ENCODE measurements around the gene ORAI2. TPM values are rescaled to one million over a fixed set of nuclear protein-coding genes. Genes with fewer than 3 reads are reported as not detected.
A peak's percentile ranks its signal among the peaks of the same experiment; 100 is the strongest.
"Not testable (repeated sequence)": the region's sequence is repeated elsewhere in the genome, so short reads cannot be mapped to it uniquely, and the experiment has no call there.

The ORAI2 gene
- total RNA-seq, 1 donor from 2014 or later, result 39.3 TPM

GRCh38 chr7:102473271-102473991, 40.1 kb downstream of the ORAI2 start:
- DNase-seq (ENCODE audit: low spot score), result no peak
- Mint-ChIP-seq H3K36me3 (ENCODE audit: low read depth, unreplicated experiment) (peaks cover 9% of the 10 kb centered on the region), H3K4me1 (ENCODE audit: unreplicated experiment) (no peaks in the 10 kb centered on the region), H3K27ac (ENCODE audit: unreplicated experiment) (no peak overlapping the region), H3K27me3 (ENCODE audit: unreplicated experiment) (peaks cover 4% of the 10 kb centered on the region), H3K4me3 (ENCODE audit: unreplicated experiment) (no peak overlapping the region), H3K9me3 (ENCODE audit: unreplicated experiment) (no peaks in the 10 kb centered on the region)
- no peak for TF ChIP-seq CTCF (IDR thresholded peaks at IDR 0.05; ENCODE audit: unreplicated experiment)

GRCh38 chr7:102474116-102474515, 40.7 kb downstream of the ORAI2 start:
- not testable (repeated sequence) for H3K27me3 Mint-ChIP-seq (ENCODE audit: unreplicated experiment); H3K27ac Mint-ChIP-seq (ENCODE audit: unreplicated experiment); H3K4me3 Mint-ChIP-seq (ENCODE audit: unreplicated experiment); H3K4me1 Mint-ChIP-seq (ENCODE audit: unreplicated experiment); H3K36me3 Mint-ChIP-seq (ENCODE audit: low read depth, unreplicated experiment); H3K9me3 Mint-ChIP-seq (ENCODE audit: unreplicated experiment)
- DNase-seq (ENCODE audit: low spot score), result peak; percentile 2

GRCh38 chr7:102474736-102475435, 41.5 kb downstream of the ORAI2 start:
- not testable (repeated sequence) for H3K4me3 Mint-ChIP-seq (ENCODE audit: unreplicated experiment); H3K27ac Mint-ChIP-seq (ENCODE audit: unreplicated experiment); H3K36me3 Mint-ChIP-seq (ENCODE audit: low read depth, unreplicated experiment); H3K4me1 Mint-ChIP-seq (ENCODE audit: unreplicated experiment); DNase-seq (ENCODE audit: low spot score); H3K9me3 Mint-ChIP-seq (ENCODE audit: unreplicated experiment); H3K27me3 Mint-ChIP-seq (ENCODE audit: unreplicated experiment)

- H3K27ac Mint-ChIP-seq (ENCODE audit: unreplicated experiment); H3K9me3 Mint-ChIP-seq (ENCODE audit: unreplicated experiment); H3K27me3 Mint-ChIP-seq (ENCODE audit: unreplicated experiment); H3K4me1 Mint-ChIP-seq (ENCODE audit: unreplicated experiment); H3K36me3 Mint-ChIP-seq (ENCODE audit: low read depth, unreplicated experiment): not testable (repeated sequence)
- peak within 1 kb of the TSS; percentile 89 for H3K4me3 Mint-ChIP-seq (ENCODE audit: unreplicated experiment)
- DNase-seq (ENCODE audit: low spot score), result peak; percentile 80
These were observed 45.2 kb downstream of the ORAI2 start, which contains the start of gene POLR2J for GRCh38 chr7:102478314-102479208. TSS of gene POLR2J (minus strand) at chr7:102478922. CDS start at chr7:102478860, 62 bp downstream.

- not testable (repeated sequence) for H3K4me3 Mint-ChIP-seq (ENCODE audit: unreplicated experiment); DNase-seq (ENCODE audit: low spot score); H3K36me3 Mint-ChIP-seq (ENCODE audit: low read depth, unreplicated experiment); H3K9me3 Mint-ChIP-seq (ENCODE audit: unreplicated experiment); H3K27me3 Mint-ChIP-seq (ENCODE audit: unreplicated experiment); H3K4me1 Mint-ChIP-seq (ENCODE audit: unreplicated experiment); H3K27ac Mint-ChIP-seq (ENCODE audit: unreplicated experiment)
These were observed 45.8 kb downstream of the ORAI2 start for GRCh38 chr7:102479209-102479584.

GRCh38 chr7:102479982-102480637, 46.7 kb downstream of the ORAI2 start:
- not testable (repeated sequence) for H3K27ac Mint-ChIP-seq (ENCODE audit: unreplicated experiment); H3K36me3 Mint-ChIP-seq (ENCODE audit: low read depth, unreplicated experiment); H3K27me3 Mint-ChIP-seq (ENCODE audit: unreplicated experiment); H3K4me3 Mint-ChIP-seq (ENCODE audit: unreplicated experiment); H3K9me3 Mint-ChIP-seq (ENCODE audit: unreplicated experiment); H3K4me1 Mint-ChIP-seq (ENCODE audit: unreplicated experiment)
- peak; percentile 70 for DNase-seq (ENCODE audit: low spot score)
- TF ChIP-seq CTCF (IDR thresholded peaks at IDR 0.05; ENCODE audit: unreplicated experiment), result peak; percentile 18

GRCh38 chr7:102481962-102482361, 48.6 kb downstream of the ORAI2 start:
- H3K27ac Mint-ChIP-seq (ENCODE audit: unreplicated experiment); H3K4me3 Mint-ChIP-seq (ENCODE audit: unreplicated experiment); H3K9me3 Mint-ChIP-seq (ENCODE audit: unreplicated experiment); H3K27me3 Mint-ChIP-seq (ENCODE audit: unreplicated experiment); H3K4me1 Mint-ChIP-seq (ENCODE audit: unreplicated experiment); DNase-seq (ENCODE audit: low spot score); H3K36me3 Mint-ChIP-seq (ENCODE audit: low read depth, unreplicated experiment): not testable (repeated sequence)

- not testable (repeated sequence) for H3K27me3 Mint-ChIP-seq (ENCODE audit: unreplicated experiment); H3K27ac Mint-ChIP-seq (ENCODE audit: unreplicated experiment); H3K9me3 Mint-ChIP-seq (ENCODE audit: unreplicated experiment); H3K36me3 Mint-ChIP-seq (ENCODE audit: low read depth, unreplicated experiment); DNase-seq (ENCODE audit: low spot score); H3K4me1 Mint-ChIP-seq (ENCODE audit: unreplicated experiment); H3K4me3 Mint-ChIP-seq (ENCODE audit: unreplicated experiment)
These were observed 50.9 kb downstream of the ORAI2 start for GRCh38 chr7:102484317-102484716.

- not testable (repeated sequence) for H3K36me3 Mint-ChIP-seq (ENCODE audit: low read depth, unreplicated experiment); H3K27ac Mint-ChIP-seq (ENCODE audit: unreplicated experiment); DNase-seq (ENCODE audit: low spot score); H3K4me3 Mint-ChIP-seq (ENCODE audit: unreplicated experiment); H3K9me3 Mint-ChIP-seq (ENCODE audit: unreplicated experiment); H3K4me1 Mint-ChIP-seq (ENCODE audit: unreplicated experiment); H3K27me3 Mint-ChIP-seq (ENCODE audit: unreplicated experiment)
These were observed 57.2 kb downstream of the ORAI2 start for GRCh38 chr7:102490529-102491075.

All from endothelial cell (in vitro differentiated cells).